HEK293 (cell line): ENCODE data around the gene CBFA2T2.

Source experiments
- BCL11A ChIP-seq: fragments of 450-650 bp; formaldehyde crosslinking; IDR thresholded peaks from 2 replicates; pipeline ENCODE4 v1.5.1; 2016; ENCODE audit warnings: low read depth, missing biosample characterization, missing genetic modification characterization
- CTCF ChIP-seq: fragments of 450-650 bp; formaldehyde crosslinking; IDR thresholded peaks from 2 replicates; pipeline ENCODE4 v1.5.1; 2016; ENCODE audit warnings: missing biosample characterization, missing genetic modification characterization
- ELK4 ChIP-seq: IDR thresholded peaks from 2 replicates; pipeline ENCODE4 v1.6.1; 2011; ENCODE audit warnings: mild to moderate bottlenecking, low read depth, low read length, borderline replicate concordance
- KLF7 ChIP-seq: fragments of 450-650 bp; formaldehyde crosslinking; IDR thresholded peaks from 2 replicates; pipeline ENCODE4 v1.5.1; 2016; ENCODE audit warnings: missing biosample characterization, missing genetic modification characterization, borderline replicate concordance
- KLF8 ChIP-seq: fragments of 450-650 bp; formaldehyde crosslinking; IDR thresholded peaks from 2 replicates; pipeline ENCODE4 v1.5.1; 2016; ENCODE audit warnings: missing biosample characterization, missing genetic modification characterization
- ZBTB26 ChIP-seq: fragments of 450-650 bp; formaldehyde crosslinking; optimal IDR thresholded peaks from 2 replicates; pipeline ENCODE3; 2016; ENCODE audit warnings: missing biosample characterization, mild to moderate bottlenecking, missing genetic modification characterization
- ZEB2 ChIP-seq: fragments of 450-650 bp; formaldehyde crosslinking; IDR thresholded peaks from 2 replicates; pipeline ENCODE4 v1.5.1; 2016; ENCODE audit warnings: missing biosample characterization, missing genetic modification characterization
- ZNF146 ChIP-seq: fragments of 450-650 bp; formaldehyde crosslinking; IDR thresholded peaks from 2 replicates; pipeline ENCODE4 v1.5.1; 2016; ENCODE audit warnings: missing biosample characterization, missing genetic modification characterization
- ZNF184 ChIP-seq: fragments of 450-650 bp; IDR thresholded peaks from 2 replicates; pipeline ENCODE4 v1.5.1; 2018; ENCODE audit warnings: missing biosample characterization, mild to moderate bottlenecking, missing genetic modification characterization
- ZNF423 ChIP-seq: fragments of 450-650 bp; formaldehyde crosslinking; IDR thresholded peaks from 2 replicates; pipeline ENCODE4 v1.5.1; 2016; ENCODE audit warnings: missing biosample characterization, missing genetic modification characterization
- ZNF621 ChIP-seq: fragments of 450-650 bp; formaldehyde crosslinking; IDR thresholded peaks from 2 replicates; pipeline ENCODE4 v1.5.1; 2017; ENCODE audit warnings: missing biosample characterization, missing genetic modification characterization
- ZNF626 ChIP-seq: fragments of 450-650 bp; sonication (Bioruptor Pico); formaldehyde crosslinking; IDR thresholded peaks from 2 replicates; pipeline ENCODE4 v1.5.1; 2018; ENCODE audit warnings: missing biosample characterization, missing genetic modification characterization, inconsistent platforms
- ZNF701 ChIP-seq: fragments of 450-650 bp; formaldehyde crosslinking; IDR thresholded peaks from 2 replicates; pipeline ENCODE4 v1.5.1; 2016; ENCODE audit warnings: missing biosample characterization, missing genetic modification characterization
- ZSCAN4 ChIP-seq: fragments of 450-650 bp; formaldehyde crosslinking; IDR thresholded peaks from 2 replicates; pipeline ENCODE4 v1.5.1; 2017; ENCODE audit warnings: missing biosample characterization, missing genetic modification characterization

- no peak for TF ChIP-seq BCL11A (tag by site-specific recombination)
- TF ChIP-seq ELK4, result no peak
- no peak for TF ChIP-seq ZNF626
- no peak for TF ChIP-seq ZSCAN4 (tag by site-specific recombination)
- TF ChIP-seq CTCF (tag by site-specific recombination), result no peak
- no peak for TF ChIP-seq ZNF146 (tag by site-specific recombination)
- no peak for TF ChIP-seq ZEB2 (tag by site-specific recombination)
- TF ChIP-seq ZNF184 (tag by site-specific recombination), result no peak
- TF ChIP-seq ZNF423 (tag by site-specific recombination), result no peak
- TF ChIP-seq KLF7, result no peak
- no peak for TF ChIP-seq ZNF701 (tag by site-specific recombination)
- TF ChIP-seq ZNF621, result no peak
- no peak for TF ChIP-seq ZBTB26 (tag by site-specific recombination)
- no peak for TF ChIP-seq KLF8
Observed at GRCh38 chr20:33569802-33570391, 80.0 kb downstream of the CBFA2T2 start.
